Astrocyte (in vitro differentiated cells and primary cell): Measurements from ENCODE around the gene PUSL1. TPM values are rescaled to one million over a fixed set of nuclear protein-coding genes. Genes with fewer than 3 reads are reported as not detected.

ENCODE experiments used
- DNase-seq: peaks from one replicate; pipeline ENCODE4 v3.0.0-alpha.2; 2010; ENCODE audit warnings: low read depth
- FAIRE-seq: peaks from 2 replicates; lab custom pipeline; 2011; peaks lifted over from hg19 to GRCh38; lab: Jason Lieb, UNC
- H2AFZ ChIP-seq: 2 replicates; pipeline ENCODE4 v1.6.0; 2012; ENCODE audit warnings: low read depth, low read length, inconsistent platforms
- H3K27ac ChIP-seq: 2 replicates; pipeline ENCODE4 v1.5.1; 2011; ENCODE audit warnings: low read depth, low read length, inconsistent platforms
- H3K27me3 ChIP-seq: 2 replicates; pipeline ENCODE4 v1.6.0; 2011; ENCODE audit warnings: low read length, inconsistent platforms; ENCODE audit not compliant: insufficient read depth
- H3K36me3 ChIP-seq: 2 replicates; pipeline ENCODE4 v1.5.1; 2011; ENCODE audit warnings: low read length, inconsistent platforms; ENCODE audit not compliant: insufficient read depth
- H3K4me1 ChIP-seq: 2 replicates; pipeline ENCODE4 v1.5.1; 2011; ENCODE audit warnings: low read length, inconsistent platforms; ENCODE audit not compliant: insufficient read depth
- H3K4me2 ChIP-seq: 2 replicates; pipeline ENCODE4 v1.6.0; 2012; ENCODE audit warnings: low read length, inconsistent platforms
- H3K4me3 ChIP-seq: 2 replicates; pipeline ENCODE4 v1.5.1; 2011; ENCODE audit warnings: low read depth, mild to moderate bottlenecking, low read length, inconsistent platforms; ENCODE audit not compliant: insufficient read depth
- H3K79me2 ChIP-seq: 2 replicates; pipeline ENCODE4 v1.6.0; 2012; ENCODE audit warnings: mild to moderate bottlenecking, low read length, inconsistent platforms; ENCODE audit not compliant: insufficient read depth
- H3K9ac ChIP-seq: 2 replicates; pipeline ENCODE4 v1.6.0; 2012; ENCODE audit warnings: mild to moderate bottlenecking, low read length, inconsistent platforms
- H3K9me3 ChIP-seq: 2 replicates; pipeline ENCODE4 v1.5.1; 2012; ENCODE audit warnings: low read depth, mild to moderate bottlenecking, low read length, inconsistent platforms; ENCODE audit not compliant: insufficient read depth
- H4K20me1 ChIP-seq: 2 replicates; pipeline ENCODE4 v1.6.0; 2012; ENCODE audit warnings: low read length, inconsistent platforms; ENCODE audit not compliant: insufficient read depth
- H3K27ac Mint-ChIP-seq: one replicate; pipeline ENCODE4 v1.8.0; 2021; ENCODE audit warnings: mild to moderate bottlenecking, mixed read lengths; ENCODE audit not compliant: unreplicated experiment
- H3K27me3 Mint-ChIP-seq: one replicate; pipeline ENCODE4 v1.8.0; 2021; ENCODE audit warnings: low read depth, mixed read lengths; ENCODE audit not compliant: unreplicated experiment
- H3K36me3 Mint-ChIP-seq: one replicate; pipeline ENCODE4 v1.8.0; 2021; ENCODE audit warnings: low read depth, mixed read lengths; ENCODE audit not compliant: unreplicated experiment
- H3K4me1 Mint-ChIP-seq: one replicate; pipeline ENCODE4 v1.8.0; 2021; ENCODE audit warnings: low read depth, mixed read lengths; ENCODE audit not compliant: unreplicated experiment
- H3K4me3 Mint-ChIP-seq: one replicate; pipeline ENCODE4 v1.8.0; 2021; ENCODE audit warnings: mild to moderate bottlenecking, moderate library complexity, mixed read lengths; ENCODE audit not compliant: unreplicated experiment
- H3K9me3 Mint-ChIP-seq: one replicate; pipeline ENCODE4 v1.8.0; 2021; ENCODE audit warnings: mild to moderate bottlenecking, mixed read lengths; ENCODE audit not compliant: unreplicated experiment
- CTCF ChIP-seq: IDR thresholded peaks from 2 replicates; pipeline ENCODE4 v1.5.1; 2011; ENCODE audit warnings: low read depth, mild to moderate bottlenecking, inconsistent platforms, low read length, moderate library complexity; ENCODE audit not compliant: insufficient read depth
- EZH2 ChIP-seq: IDR thresholded peaks from 2 replicates; pipeline ENCODE4 v1.6.1; 2012; ENCODE audit warnings: mild to moderate bottlenecking, low read length, inconsistent platforms; ENCODE audit not compliant: insufficient read depth
- total RNA-seq: library from RNA; stranded (reverse); gene quantifications from 2 replicates; pipeline ENCODE4 v1.2.1, GENCODE V29; 2021

PUSL1 gene
- total RNA-seq, 1 donor from 2014 or later: 29.4 TPM

GRCh38 chr1:1337793-1338147, 29.4 kb downstream of the PUSL1 start:
- peaks cover 3% of the 10 kb centered on the region for H3K4me1 ChIP-seq
- DNase-seq (no peak), FAIRE-seq (no peak)
- H3K4me3 ChIP-seq: no peak overlapping the region
- Mint-ChIP-seq H3K27me3 (no peaks in the 10 kb centered on the region), H3K4me3 (no peak overlapping the region), H3K36me3 (no peaks in the 10 kb centered on the region), H3K9me3 (no peaks in the 10 kb centered on the region), H3K4me1 (peaks cover 2% of the 10 kb centered on the region), H3K27ac (no peak overlapping the region)
- peaks cover 18% of the 10 kb centered on the region for H3K79me2 ChIP-seq
- H2AFZ ChIP-seq: no peak overlapping the region
- H3K9ac ChIP-seq: no peak overlapping the region
- H3K27me3 ChIP-seq: no peaks in the 10 kb centered on the region
- H3K36me3 ChIP-seq: peaks cover 8% of the 10 kb centered on the region
- no peak overlapping the region for H3K4me2 ChIP-seq
- H4K20me1 ChIP-seq: peaks cover 40% of the 10 kb centered on the region
- no peak overlapping the region for H3K27ac ChIP-seq
- TF ChIP-seq EZH2: no peak
- no peak for TF ChIP-seq CTCF
- H3K9me3 ChIP-seq: no peaks in the 10 kb centered on the region

- FAIRE-seq: no peak
- Mint-ChIP-seq H3K27me3 (no peaks in the 10 kb centered on the region), H3K4me3 (no peak overlapping the region), H3K36me3 (no peaks in the 10 kb centered on the region), H3K27ac (no peak overlapping the region), H3K4me1 (peaks cover 2% of the 10 kb centered on the region), H3K9me3 (no peaks in the 10 kb centered on the region)
- Histone ChIP-seq H3K4me3 (no peak overlapping the region), H3K27me3 (no peaks in the 10 kb centered on the region), H2AFZ (no peak overlapping the region), H4K20me1 (peaks cover 44% of the 10 kb centered on the region), H3K4me2 (no peak overlapping the region), H3K9me3 (no peaks in the 10 kb centered on the region), H3K27ac (no peak overlapping the region), H3K9ac (no peak overlapping the region), H3K36me3 (peaks cover 8% of the 10 kb centered on the region), H3K79me2 (peaks cover 23% of the 10 kb centered on the region), H3K4me1 (peaks cover 3% of the 10 kb centered on the region)
- DNase-seq: no peak
- TF ChIP-seq CTCF: no peak
- TF ChIP-seq EZH2: no peak
Observed at GRCh38 chr1:1338278-1338677, 29.9 kb downstream of the PUSL1 start.

- FAIRE-seq (no peak), DNase-seq (no peak)
- Histone ChIP-seq H3K36me3 (peaks cover 8% of the 10 kb centered on the region), H4K20me1 (peaks cover 51% of the 10 kb centered on the region), H3K9me3 (no peaks in the 10 kb centered on the region), H3K4me2 (no peak overlapping the region), H2AFZ (no peak overlapping the region), H3K79me2 (peaks cover 42% of the 10 kb centered on the region), H3K27ac (no peak overlapping the region), H3K4me1 (peaks cover 16% of the 10 kb centered on the region), H3K9ac (no peak overlapping the region), H3K4me3 (no peak overlapping the region), H3K27me3 (no peaks in the 10 kb centered on the region)
- Mint-ChIP-seq H3K36me3 (no peaks in the 10 kb centered on the region), H3K27me3 (no peaks in the 10 kb centered on the region), H3K9me3 (no peaks in the 10 kb centered on the region), H3K4me1 (peaks cover 4% of the 10 kb centered on the region), H3K4me3 (no peak overlapping the region), H3K27ac (no peak overlapping the region)
- TF ChIP-seq EZH2: no peak
- TF ChIP-seq CTCF: no peak
Observed at GRCh38 chr1:1340185-1340584, 31.8 kb downstream of the PUSL1 start.
